IPS-18a (cell line): ENCODE measurements around the gene FBXW10B.
"Not testable (repeated sequence)": the region's sequence is repeated elsewhere in the genome, so short reads cannot be mapped to it uniquely, and the experiment has no call there.

Source experiments
- H3K27ac ChIP-seq: one replicate; pipeline ENCODE4 v1.5.1; 2013; ENCODE audit warnings: low read length
- H3K27me3 ChIP-seq: one replicate; pipeline ENCODE4 v1.6.1; 2013; ENCODE audit warnings: mild to moderate bottlenecking, low read length; ENCODE audit not compliant: control insufficient read depth, insufficient read depth
- H3K36me3 ChIP-seq: one replicate; pipeline ENCODE4 v1.6.1; 2013; ENCODE audit warnings: low read depth, low read length; ENCODE audit not compliant: control insufficient read depth
- H3K4me1 ChIP-seq: one replicate; pipeline ENCODE4 v1.6.1; 2013; ENCODE audit warnings: low read depth, low read length; ENCODE audit not compliant: control insufficient read depth
- H3K4me3 ChIP-seq: one replicate; pipeline ENCODE4 v1.5.1; 2013; ENCODE audit warnings: low read length
- H3K9ac ChIP-seq: one replicate; pipeline ENCODE4 v1.6.1; 2013; ENCODE audit warnings: mild to moderate bottlenecking, low read length, moderate library complexity
- H3K9me3 ChIP-seq: one replicate; pipeline ENCODE4 v1.6.1; 2013; ENCODE audit warnings: low read depth, low read length; ENCODE audit not compliant: control insufficient read depth

The FBXW10B gene

GRCh38 chr17:15576848-15577247 lies 42.7 kb downstream of the FBXW10B start:
- H3K9me3 ChIP-seq, H3K27me3 ChIP-seq, H3K4me3 ChIP-seq, H3K27ac ChIP-seq, H3K9ac ChIP-seq, H3K36me3 ChIP-seq, H3K4me1 ChIP-seq: not testable (repeated sequence)

GRCh38 chr17:15574660-15575059 lies 44.8 kb downstream of the FBXW10B start:
- not testable (repeated sequence) for H3K9ac ChIP-seq, H3K9me3 ChIP-seq, H3K4me1 ChIP-seq, H3K27ac ChIP-seq, H3K27me3 ChIP-seq, H3K4me3 ChIP-seq, H3K36me3 ChIP-seq

GRCh38 chr17:15573870-15574269 lies 45.6 kb downstream of the FBXW10B start:
- not testable (repeated sequence) for H3K9ac ChIP-seq, H3K36me3 ChIP-seq, H3K4me1 ChIP-seq, H3K4me3 ChIP-seq, H3K27ac ChIP-seq, H3K27me3 ChIP-seq, H3K9me3 ChIP-seq
